ENCODE results near the gene TMEM151B.

DNA sequence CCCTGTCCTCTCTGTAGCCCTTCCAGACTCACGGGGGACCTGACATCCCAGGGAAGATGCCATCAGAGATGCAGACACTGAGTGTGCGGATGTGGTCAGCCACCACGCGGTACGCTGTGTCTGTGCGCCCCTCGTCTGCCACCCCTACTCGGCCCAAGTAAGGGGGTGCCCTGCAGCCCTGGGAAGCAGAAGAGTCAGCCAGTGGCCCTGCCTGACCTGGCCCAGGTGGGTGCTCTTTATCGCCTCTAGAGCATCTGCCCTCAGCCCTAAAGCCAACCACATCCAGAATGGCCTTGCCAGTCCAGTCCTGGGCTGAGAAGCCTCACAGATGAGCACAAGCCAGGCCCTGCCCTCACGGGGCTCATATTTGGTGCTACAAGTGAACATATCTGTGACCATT is 37.0 kb downstream of the TMEM151B start:
- TF ChIP-seq, protein P1, sequence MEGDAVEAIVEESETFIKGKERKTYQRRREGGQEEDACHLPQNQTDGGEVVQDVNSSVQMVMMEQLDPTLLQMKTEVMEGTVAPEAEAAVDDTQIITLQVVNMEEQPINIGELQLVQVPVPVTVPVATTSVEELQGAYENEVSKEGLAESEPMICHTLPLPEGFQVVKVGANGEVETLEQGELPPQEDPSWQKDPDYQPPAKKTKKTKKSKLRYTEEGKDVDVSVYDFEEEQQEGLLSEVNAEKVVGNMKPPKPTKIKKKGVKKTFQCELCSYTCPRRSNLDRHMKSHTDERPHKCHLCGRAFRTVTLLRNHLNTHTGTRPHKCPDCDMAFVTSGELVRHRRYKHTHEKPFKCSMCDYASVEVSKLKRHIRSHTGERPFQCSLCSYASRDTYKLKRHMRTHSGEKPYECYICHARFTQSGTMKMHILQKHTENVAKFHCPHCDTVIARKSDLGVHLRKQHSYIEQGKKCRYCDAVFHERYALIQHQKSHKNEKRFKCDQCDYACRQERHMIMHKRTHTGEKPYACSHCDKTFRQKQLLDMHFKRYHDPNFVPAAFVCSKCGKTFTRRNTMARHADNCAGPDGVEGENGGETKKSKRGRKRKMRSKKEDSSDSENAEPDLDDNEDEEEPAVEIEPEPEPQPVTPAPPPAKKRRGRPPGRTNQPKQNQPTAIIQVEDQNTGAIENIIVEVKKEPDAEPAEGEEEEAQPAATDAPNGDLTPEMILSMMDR (IDR thresholded peaks at IDR 0.05): no peak
- TF ChIP-seq EZH2 (IDR thresholded peaks at IDR 0.05): no peak
